Neural cell (in vitro differentiated cells): ENCODE results near the gene LHPP. TPM values are rescaled to one million over a fixed set of nuclear protein-coding genes. Genes with fewer than 3 reads are reported as not detected.

ENCODE experiments used
- H2AFZ ChIP-seq: fragments of 200-600, 300-800 bp; sonication (generic), shearing (Covaris generic); 2 replicates; pipeline ENCODE4 v1.6.0; 2014; ENCODE audit warnings: low read depth, mild to moderate bottlenecking, antibody characterized with exemption, low read length, moderate library complexity
- H3F3A ChIP-seq: fragments of 200-600 bp; shearing (Covaris generic); 2 replicates; pipeline ENCODE4 v1.6.1; 2016; ENCODE audit warnings: mild to moderate bottlenecking, moderate library complexity, mixed read lengths, antibody characterized with exemption, low read length; ENCODE audit not compliant: insufficient read depth, poor library complexity, severe bottlenecking
- H3K27ac ChIP-seq: fragments of 200-600, 300-800 bp; sonication (generic), shearing (Covaris generic); 2 replicates; pipeline ENCODE4 v1.5.1; 2014; ENCODE audit warnings: mild to moderate bottlenecking, low read length, moderate library complexity
- H3K27me3 ChIP-seq: fragments of 300-800, 200-600 bp; sonication (generic), shearing (Covaris generic); 2 replicates; pipeline ENCODE4 v1.6.0; 2014; ENCODE audit warnings: mild to moderate bottlenecking, low read depth, low read length, moderate library complexity; ENCODE audit not compliant: insufficient read depth
- H3K36me3 ChIP-seq: fragments of 300-800, 200-600 bp; sonication (generic), shearing (Covaris generic); 2 replicates; pipeline ENCODE4 v1.5.1; 2014; ENCODE audit warnings: mild to moderate bottlenecking, antibody characterized with exemption, low read length, moderate library complexity; ENCODE audit not compliant: insufficient read depth
- H3K4me2 ChIP-seq: fragments of 300-800, 200-600 bp; sonication (generic), shearing (Covaris generic); 2 replicates; pipeline ENCODE4 v1.6.0; 2014; ENCODE audit warnings: mild to moderate bottlenecking, low read length
- H3K4me3 ChIP-seq: fragments of 300-800, 200-600 bp; sonication (generic), shearing (Covaris generic); 2 replicates; pipeline ENCODE4 v1.5.1; 2014; ENCODE audit warnings: mild to moderate bottlenecking, low read length, moderate library complexity
- H3K79me2 ChIP-seq: fragments of 200-600 bp; shearing (Covaris generic); replicated peaks from 2 replicates; pipeline ENCODE4 v1.6.0; 2014; ENCODE audit warnings: mild to moderate bottlenecking, low read length, moderate library complexity; ENCODE audit not compliant: insufficient read depth
- H3K9ac ChIP-seq: fragments of 300-800, 200-600 bp; sonication (generic), shearing (Covaris generic); 2 replicates; pipeline ENCODE4 v1.6.1; 2016; ENCODE audit warnings: mild to moderate bottlenecking, low read length, mixed read lengths
- H3K9me2 ChIP-seq: fragments of 200-600 bp; shearing (Covaris generic); 2 replicates; pipeline ENCODE4 v1.6.1; 2016; ENCODE audit warnings: mild to moderate bottlenecking, low read length, mixed read lengths; ENCODE audit not compliant: insufficient read depth
- H3K9me3 ChIP-seq: fragments of 200-600, 300-800 bp; sonication (generic), shearing (Covaris generic); 2 replicates; pipeline ENCODE4 v1.6.1; 2016; ENCODE audit warnings: mild to moderate bottlenecking, mixed run types, low read length, moderate library complexity, mixed read lengths
- H4K20me1 ChIP-seq: fragments of 200-600 bp; shearing (Covaris generic); 2 replicates; pipeline ENCODE4 v1.6.1; 2016; ENCODE audit warnings: mild to moderate bottlenecking, mixed run types; ENCODE audit not compliant: insufficient read depth
- CTCF ChIP-seq: fragments of 450-650 bp; IDR thresholded peaks from 2 replicates; pipeline ENCODE4 v1.5.1; 2014; ENCODE audit warnings: antibody characterized with exemption, mild to moderate bottlenecking, moderate library complexity; ENCODE audit not compliant: poor library complexity, severe bottlenecking
- EP300 ChIP-seq: fragments of 450-650 bp; conservative IDR thresholded peaks from 2 replicates; pipeline ENCODE4 v1.6.1; 2014; ENCODE audit warnings: antibody characterized with exemption, mild to moderate bottlenecking, moderate library complexity; ENCODE audit not compliant: poor library complexity, severe bottlenecking
- EZH2 ChIP-seq: fragments of 200-600, 300-800 bp; shearing (Covaris generic), sonication (generic); IDR thresholded peaks from 2 replicates; pipeline ENCODE4 v1.6.1; 2014; ENCODE audit warnings: antibody characterized with exemption, low read length, borderline replicate concordance, mild to moderate bottlenecking; ENCODE audit not compliant: insufficient read depth, poor library complexity, severe bottlenecking
- MXI1 ChIP-seq: fragments of 450-650 bp; conservative IDR thresholded peaks from 2 replicates; pipeline ENCODE4 v1.6.1; 2014; ENCODE audit warnings: antibody characterized with exemption, mild to moderate bottlenecking; ENCODE audit not compliant: poor library complexity, severe bottlenecking
- POLR2AphosphoS5 ChIP-seq: IDR thresholded peaks from 2 replicates; pipeline ENCODE4 v1.6.1; 2012
- RAD21 ChIP-seq: fragments of 450-650 bp; conservative IDR thresholded peaks from 2 replicates; pipeline ENCODE4 v1.6.1; 2014; ENCODE audit warnings: antibody characterized with exemption, mild to moderate bottlenecking, moderate library complexity
- REST ChIP-seq: IDR thresholded peaks from 2 replicates; pipeline ENCODE4 v1.6.1; 2012; ENCODE audit warnings: borderline replicate concordance
- SMC3 ChIP-seq: fragments of 450-650 bp; conservative IDR thresholded peaks from 2 replicates; pipeline ENCODE4 v1.6.1; 2014; ENCODE audit warnings: antibody characterized with exemption, mild to moderate bottlenecking, moderate library complexity; ENCODE audit not compliant: poor library complexity
- TAF1 ChIP-seq: IDR thresholded peaks from 2 replicates; pipeline ENCODE4 v1.6.1; 2012; ENCODE audit warnings: low read depth
- polyA plus RNA-seq: library from polyadenylated mRNA; depleted of rRNA; stranded (reverse); fragments of >200 nt; gene quantifications from 2 replicates; pipeline ENCODE4 v1.2.3, GENCODE V29; 2014

LHPP gene
- polyA plus RNA-seq, 1 donor from 2014 or later = 16.0 TPM

GRCh38 chr10:124578231-124579010 is 116.8 kb downstream of the LHPP start:
- no peaks in the 10 kb centered on the region for H4K20me1 ChIP-seq
- no peaks in the 10 kb centered on the region for H3K36me3 ChIP-seq
- H3K27me3 ChIP-seq = no peaks in the 10 kb centered on the region
- no peaks in the 10 kb centered on the region for H3K9me3 ChIP-seq
- H3K79me2 ChIP-seq = no peaks in the 10 kb centered on the region
- H3K9me2 ChIP-seq = no peaks in the 10 kb centered on the region
- TF ChIP-seq EZH2 (no peak), REST (no peak), RAD21 (no peak), POLR2AphosphoS5 (no peak), SMC3 (no peak), TAF1 (no peak), CTCF (no peak), EP300 (no peak), MXI1 (no peak)
- no peak overlapping the region for H3K4me3 ChIP-seq
- H2AFZ ChIP-seq = no peak overlapping the region
- H3K9ac ChIP-seq = no peak overlapping the region
- H3K27ac ChIP-seq = no peak overlapping the region
- no peaks in the 10 kb centered on the region for H3F3A ChIP-seq
- H3K4me2 ChIP-seq = no peak overlapping the region

GRCh38 chr10:124579011-124579399 is 117.4 kb downstream of the LHPP start:
- H3K4me2 ChIP-seq = no peak overlapping the region
- no peak overlapping the region for H3K9ac ChIP-seq
- H3K27ac ChIP-seq = no peak overlapping the region
- no peaks in the 10 kb centered on the region for H4K20me1 ChIP-seq
- H3K27me3 ChIP-seq = no peaks in the 10 kb centered on the region
- H2AFZ ChIP-seq = no peak overlapping the region
- H3K36me3 ChIP-seq = no peaks in the 10 kb centered on the region
- no peaks in the 10 kb centered on the region for H3K79me2 ChIP-seq
- no peak overlapping the region for H3K4me3 ChIP-seq
- TF ChIP-seq SMC3 = no peak
- TF ChIP-seq MXI1 = no peak
- no peak for TF ChIP-seq CTCF
- TF ChIP-seq RAD21 = no peak
- TF ChIP-seq EP300 = no peak
- no peak for TF ChIP-seq REST
- no peaks in the 10 kb centered on the region for H3F3A ChIP-seq
- no peaks in the 10 kb centered on the region for H3K9me3 ChIP-seq
- H3K9me2 ChIP-seq = no peaks in the 10 kb centered on the region
